ENCODE measurements around the gene MYOZ3. TPM values are rescaled to one million over a fixed set of nuclear protein-coding genes. Genes with fewer than 3 reads are reported as not detected.

The MYOZ3 gene
- total RNA-seq, 1 donor from 2014 or later: 0.07 TPM

GRCh38 chr5:150626853-150627276 lies 34.2 kb upstream of the MYOZ3 start:
- intact Hi-C loops (cut with micrococcal nuclease): no loop called here

GRCh38 chr5:150627731-150628545 lies 33.1 kb upstream of the MYOZ3 start:
- intact Hi-C loops (cut with micrococcal nuclease): no loop called here

GRCh38 chr5:150628936-150629485 lies 32.0 kb upstream of the MYOZ3 start:
- intact Hi-C loops (cut with micrococcal nuclease): no loop called here

GRCh38 chr5:150630016-150630415 lies 31.0 kb upstream of the MYOZ3 start:
- intact Hi-C loops (cut with micrococcal nuclease): no loop called here

- intact Hi-C loops (cut with micrococcal nuclease): no loop called here
These were observed 30.4 kb upstream of the MYOZ3 start for GRCh38 chr5:150630461-150631325.

GRCh38 chr5:150631326-150631701 lies 29.7 kb upstream of the MYOZ3 start:
- intact Hi-C loops (cut with micrococcal nuclease): no loop called here

- intact Hi-C loops (cut with micrococcal nuclease): no loop called here
These were observed 28.5 kb upstream of the MYOZ3 start for GRCh38 chr5:150632305-150633160.

- intact Hi-C loops (cut with micrococcal nuclease): no loop called here
These were observed 27.6 kb upstream of the MYOZ3 start for GRCh38 chr5:150633429-150633828.

- intact Hi-C loops (cut with micrococcal nuclease): no loop called here
These were observed 24.4 kb upstream of the MYOZ3 start for GRCh38 chr5:150636391-150637244.

- intact Hi-C loops (cut with micrococcal nuclease): no loop called here
These were observed 23.6 kb upstream of the MYOZ3 start for GRCh38 chr5:150637245-150638052.

- intact Hi-C loops (cut with micrococcal nuclease): no loop called here
These were observed 23.0 kb upstream of the MYOZ3 start for GRCh38 chr5:150638053-150638444.

- intact Hi-C loops (cut with micrococcal nuclease): no loop called here
These were observed 22.3 kb upstream of the MYOZ3 start for GRCh38 chr5:150638488-150639376.

- intact Hi-C loops (cut with micrococcal nuclease): no loop called here
These were observed 21.7 kb upstream of the MYOZ3 start for GRCh38 chr5:150639377-150639692.

GRCh38 chr5:150639751-150640150 lies 21.3 kb upstream of the MYOZ3 start:
- intact Hi-C loops (cut with micrococcal nuclease): no loop called here

- intact Hi-C loops (cut with micrococcal nuclease): no loop called here
These were observed 20.6 kb upstream of the MYOZ3 start, which contains the start of gene SYNPO for GRCh38 chr5:150640311-150641005. SYNPO (plus strand) TSS chr5:150640660; CDS start chr5:150648276, 7,616 bp downstream.

GRCh38 chr5:150641006-150641570 lies 20.0 kb upstream of the MYOZ3 start:
- intact Hi-C loops (cut with micrococcal nuclease): no loop called here

GRCh38 chr5:150641824-150642566 lies 19.1 kb upstream of the MYOZ3 start:
- intact Hi-C loops (cut with micrococcal nuclease): no loop called here
